HG03378 (cell line): Measurements from ENCODE around the gene EFEMP1.
A peak's percentile ranks its signal among the peaks of the same experiment; 100 is the strongest.

Experiments used
- ATAC-seq: cut with Tn5 transposase; IDR thresholded peaks from one replicate; pipeline ENCODE4 v1.9.1; 2021; ENCODE audit warnings: mild to moderate bottlenecking, moderate library complexity; ENCODE audit not compliant: unreplicated experiment

The EFEMP1 gene, protein sequence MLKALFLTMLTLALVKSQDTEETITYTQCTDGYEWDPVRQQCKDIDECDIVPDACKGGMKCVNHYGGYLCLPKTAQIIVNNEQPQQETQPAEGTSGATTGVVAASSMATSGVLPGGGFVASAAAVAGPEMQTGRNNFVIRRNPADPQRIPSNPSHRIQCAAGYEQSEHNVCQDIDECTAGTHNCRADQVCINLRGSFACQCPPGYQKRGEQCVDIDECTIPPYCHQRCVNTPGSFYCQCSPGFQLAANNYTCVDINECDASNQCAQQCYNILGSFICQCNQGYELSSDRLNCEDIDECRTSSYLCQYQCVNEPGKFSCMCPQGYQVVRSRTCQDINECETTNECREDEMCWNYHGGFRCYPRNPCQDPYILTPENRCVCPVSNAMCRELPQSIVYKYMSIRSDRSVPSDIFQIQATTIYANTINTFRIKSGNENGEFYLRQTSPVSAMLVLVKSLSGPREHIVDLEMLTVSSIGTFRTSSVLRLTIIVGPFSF

GRCh38 chr2:55923091-55923981 lies at the start of gene EFEMP1:
EFEMP1 (minus strand) TSS chr2:55923782; CDS start chr2:55922440, 1,342 bp downstream.
- ATAC-seq = peak; percentile 65

GRCh38 chr2:55970500-55970899 lies 46.9 kb upstream of the EFEMP1 start:
- no peak for ATAC-seq

DNA sequence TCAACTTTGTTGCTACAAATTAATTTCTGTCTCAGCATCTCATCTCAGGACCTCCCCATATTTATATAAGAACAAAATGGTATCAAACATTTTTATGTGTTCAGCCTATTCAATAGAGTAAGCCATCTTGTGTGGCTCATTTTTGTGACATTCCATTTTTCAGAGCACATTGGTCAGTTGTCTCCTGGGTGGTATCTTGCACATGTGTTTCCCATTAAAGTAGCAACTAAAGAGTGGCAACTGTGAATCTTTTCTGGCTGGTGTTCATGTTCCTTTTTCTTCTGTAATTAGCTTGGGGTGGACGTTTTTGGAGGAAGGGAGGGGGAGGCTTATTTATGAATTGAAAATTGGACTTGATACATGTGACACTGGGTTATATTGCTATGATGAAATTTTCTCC lies 45.4 kb upstream of the EFEMP1 start:
- no peak for ATAC-seq

- no peak for ATAC-seq
Measured at GRCh38 chr2:55966401-55967118, 43.0 kb upstream of the EFEMP1 start.

DNA sequence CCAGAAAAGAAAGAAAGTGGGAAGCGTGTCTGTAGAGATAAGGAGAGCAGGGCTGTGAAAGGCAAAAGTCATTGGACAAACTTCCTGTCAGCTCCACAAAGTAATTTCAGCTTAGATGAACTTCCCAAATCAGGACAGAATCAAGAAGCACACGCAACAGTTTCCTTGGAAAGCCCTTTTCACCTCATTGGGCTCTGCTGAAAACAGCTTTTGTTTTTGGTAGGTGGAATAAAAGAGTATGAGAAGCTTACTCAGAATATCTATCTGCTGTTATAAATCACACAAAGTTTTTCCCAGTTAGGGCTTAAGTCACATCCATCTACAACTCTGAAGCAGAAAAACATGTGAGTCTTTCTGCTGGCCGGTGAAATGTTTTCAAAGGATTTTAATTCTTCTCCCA lies 42.4 kb upstream of the EFEMP1 start:
- ATAC-seq = no peak

DNA sequence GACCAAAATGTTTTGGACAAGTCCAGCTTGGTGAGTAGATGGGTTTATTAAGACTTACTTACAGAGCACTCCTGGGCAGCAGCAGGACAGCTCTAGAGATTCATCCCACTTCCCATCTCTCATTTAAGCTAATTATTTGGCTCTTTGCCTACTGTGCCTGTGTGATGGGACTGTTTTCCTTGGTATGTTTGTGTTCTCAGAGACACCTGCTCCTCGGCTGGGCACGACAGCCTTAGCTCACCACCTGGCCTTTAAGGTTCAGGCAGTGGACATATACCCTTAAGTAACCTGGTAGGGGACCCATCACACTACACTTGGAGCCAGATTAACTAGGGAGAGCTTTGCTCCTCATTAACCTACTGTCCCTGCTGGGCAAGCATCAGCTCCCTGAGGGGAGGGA lies 41.7 kb upstream of the EFEMP1 start:
- ATAC-seq = no peak

GRCh38 chr2:55962915-55963314 lies 39.3 kb upstream of the EFEMP1 start:
- no peak for ATAC-seq

DNA sequence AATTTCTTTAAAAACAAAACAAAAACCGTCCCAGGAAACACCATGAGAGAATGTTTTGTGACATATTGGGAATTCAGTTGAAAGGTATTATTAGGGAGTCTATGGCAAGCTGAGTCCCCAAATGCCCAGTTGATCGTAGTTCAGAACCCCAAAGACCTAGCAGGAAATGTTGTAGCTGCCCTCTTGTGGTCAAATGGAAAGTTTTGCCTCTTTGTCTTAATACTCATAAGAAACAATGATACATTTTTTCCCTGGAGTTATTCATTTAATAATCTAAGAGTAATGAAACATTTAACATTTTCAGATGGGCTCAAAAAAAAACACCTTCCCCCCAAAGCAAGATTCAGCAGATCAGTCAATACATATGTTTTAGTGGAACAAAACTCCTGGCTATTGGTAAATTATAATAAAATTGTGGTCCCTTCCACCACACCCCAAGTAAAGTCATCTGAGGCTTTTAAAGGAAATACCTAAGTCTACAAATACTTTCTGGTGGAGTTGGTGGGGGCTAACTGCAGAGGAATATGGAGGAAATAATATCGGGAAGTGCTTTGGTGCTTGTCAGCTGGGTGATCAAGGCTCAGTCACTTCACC lies 37.8 kb upstream of the EFEMP1 start:
- peak; percentile 70 for ATAC-seq

DNA sequence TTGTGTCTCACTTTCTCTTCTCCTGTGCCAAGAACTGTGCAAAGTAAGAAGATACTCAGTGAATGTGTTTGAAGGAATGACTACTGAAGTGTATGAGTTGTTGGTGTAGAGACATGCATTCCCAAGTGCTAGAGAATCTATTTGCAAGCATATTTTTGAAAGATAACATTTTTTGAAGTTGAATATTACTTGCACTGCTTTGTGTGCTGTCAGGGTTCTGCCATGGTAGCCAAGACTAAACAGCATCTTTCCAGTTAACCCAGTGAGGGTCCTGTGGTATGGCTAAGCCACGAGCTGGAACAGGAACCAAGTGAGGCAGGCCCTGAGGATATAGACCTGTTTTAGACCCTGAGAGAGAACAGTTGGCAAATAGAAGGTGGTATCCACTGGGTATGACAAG lies 35.2 kb upstream of the EFEMP1 start:
- no peak for ATAC-seq

DNA sequence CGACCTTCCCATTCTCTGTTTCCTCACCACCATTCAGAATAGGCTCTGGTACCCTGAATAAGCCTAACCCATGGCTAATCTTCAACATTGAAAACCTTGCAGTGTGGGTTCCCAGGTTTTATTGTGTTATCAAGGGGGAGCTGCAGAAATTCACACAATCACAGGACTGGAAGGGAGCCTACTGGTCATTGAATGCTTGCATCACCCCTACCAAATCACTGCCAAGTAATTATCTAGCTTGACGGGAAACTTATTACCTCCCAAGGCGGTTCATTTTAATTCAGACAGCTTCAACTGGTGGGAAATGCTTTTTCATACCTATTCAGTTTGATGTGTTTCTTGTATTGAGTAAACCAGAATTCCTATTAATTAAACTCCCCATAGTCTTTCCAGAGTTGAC lies 33.6 kb upstream of the EFEMP1 start:
- no peak for ATAC-seq

GRCh38 chr2:55954306-55955035 lies 30.9 kb upstream of the EFEMP1 start:
- no peak for ATAC-seq

- no peak for ATAC-seq
Measured at GRCh38 chr2:55952415-55952814, 28.8 kb upstream of the EFEMP1 start.

GRCh38 chr2:55951533-55951932 lies 28.0 kb upstream of the EFEMP1 start:
- no peak for ATAC-seq

DNA sequence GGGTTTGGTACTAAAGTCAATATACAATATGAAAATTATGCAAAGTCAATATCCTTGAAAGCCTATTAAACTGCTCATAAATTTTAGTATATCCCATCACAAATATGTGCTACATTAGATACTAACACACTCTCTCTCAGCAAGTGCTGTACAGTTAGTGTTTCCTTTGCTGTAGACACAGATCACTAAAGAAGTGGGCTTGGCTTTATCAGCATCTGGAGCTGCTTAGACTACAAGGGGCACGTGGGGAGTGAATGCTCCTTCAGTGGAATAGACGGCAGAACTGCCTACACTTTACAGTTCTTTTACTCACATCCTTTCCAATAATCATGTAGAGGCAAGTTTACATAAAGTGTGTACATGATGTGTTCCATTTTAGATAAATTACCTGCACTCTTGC lies 26.0 kb upstream of the EFEMP1 start:
- ATAC-seq = no peak

DNA sequence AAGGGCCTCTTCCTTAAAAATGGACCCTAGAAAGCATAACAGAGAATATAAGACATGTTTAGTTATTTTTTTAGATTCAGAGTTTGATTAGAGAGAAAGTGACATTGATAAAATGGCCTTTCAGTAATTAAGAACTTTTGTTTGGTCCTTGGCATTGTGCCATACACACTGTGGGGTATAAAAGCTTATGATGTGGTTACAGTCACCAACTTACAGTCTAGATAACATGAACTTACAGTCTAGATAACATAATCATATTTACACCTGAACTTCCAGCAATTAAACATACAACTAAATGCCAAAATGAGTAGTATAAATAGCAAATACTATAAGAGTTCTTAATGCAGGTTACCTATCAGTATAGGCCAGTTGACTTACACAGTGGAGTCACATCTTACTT lies 25.6 kb upstream of the EFEMP1 start:
- no peak for ATAC-seq

GRCh38 chr2:55948176-55948923 lies 24.8 kb upstream of the EFEMP1 start:
- ATAC-seq = no peak

GRCh38 chr2:55947752-55948151 lies 24.2 kb upstream of the EFEMP1 start:
- no peak for ATAC-seq

DNA sequence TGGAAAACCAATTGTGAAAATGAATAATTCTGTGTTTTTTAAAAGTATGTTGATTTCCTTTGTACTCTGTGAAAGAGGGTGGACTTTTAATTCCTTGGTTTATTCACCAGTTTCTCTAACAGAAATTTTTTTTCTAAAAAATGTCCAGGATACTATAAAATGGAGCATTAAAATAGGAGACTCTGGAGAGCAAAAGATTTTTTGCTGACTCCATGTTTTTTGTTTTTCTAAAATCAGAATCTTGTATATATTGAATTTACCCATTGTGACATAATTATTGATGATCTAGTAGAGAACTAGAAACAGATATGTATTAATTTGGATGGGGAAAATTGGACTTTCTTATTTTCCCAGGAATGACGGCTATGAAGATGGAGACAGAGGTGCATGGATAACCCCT lies 23.2 kb upstream of the EFEMP1 start:
- ATAC-seq = no peak

DNA sequence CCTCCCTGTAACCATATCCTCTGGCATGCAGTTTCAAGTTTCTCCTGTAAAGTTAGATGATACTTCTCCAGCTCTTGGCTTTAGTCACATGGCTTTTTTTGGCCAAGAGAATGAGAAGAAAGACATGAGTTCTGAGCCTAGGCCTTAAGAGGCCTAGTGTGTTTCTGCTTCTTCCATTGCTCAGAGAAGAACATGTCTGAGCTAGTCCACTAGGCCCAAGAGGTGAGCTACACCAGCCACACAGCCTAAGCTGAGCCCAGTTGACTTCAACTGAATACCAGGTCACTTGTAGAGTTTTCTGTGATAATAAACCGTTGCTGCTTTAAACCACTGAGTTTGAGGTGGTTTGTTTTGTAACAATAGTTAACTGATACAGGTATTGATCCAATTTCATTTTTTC lies 19.9 kb upstream of the EFEMP1 start:
- no peak for ATAC-seq
